Astrocyte (in vitro differentiated cells and primary cell): Measurements from ENCODE around the gene GDF15.

Experiments
- CTCF ChIP-seq: IDR thresholded peaks from 2 replicates; pipeline ENCODE4 v1.5.1; 2011; ENCODE audit warnings: low read depth, mild to moderate bottlenecking, inconsistent platforms, low read length, moderate library complexity; ENCODE audit not compliant: insufficient read depth
- EZH2 ChIP-seq: IDR thresholded peaks from 2 replicates; pipeline ENCODE4 v1.6.1; 2012; ENCODE audit warnings: mild to moderate bottlenecking, low read length, inconsistent platforms; ENCODE audit not compliant: insufficient read depth

DNA sequence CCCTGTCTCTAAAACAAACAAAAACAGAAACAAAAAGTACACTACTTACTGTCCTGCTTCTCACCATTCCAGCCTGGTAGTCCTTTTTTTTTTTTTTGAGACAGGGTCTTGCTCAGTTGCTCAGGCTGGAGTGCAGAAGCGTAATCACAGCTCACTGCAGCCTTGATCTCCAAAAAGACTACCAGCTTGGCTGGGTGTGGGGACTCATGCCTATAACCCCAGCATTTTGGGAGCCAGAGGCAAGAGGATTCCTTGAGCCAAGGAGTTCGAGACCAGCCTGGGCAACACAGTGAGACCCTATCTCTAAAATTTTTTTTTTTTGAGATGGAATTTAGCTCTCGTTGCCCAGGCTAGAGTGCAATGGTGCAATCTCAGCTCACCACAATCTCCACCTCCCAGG, 5.1 kb upstream of the GDF15 start:
- TF ChIP-seq CTCF (no peak), EZH2 (no peak)
